GM12878 (cell line): Measurements from ENCODE around the gene C1orf174. TPM values are rescaled to one million over a fixed set of nuclear protein-coding genes. Genes with fewer than 3 reads are reported as not detected.

Source experiments
- ATAC-seq: fragments of 200-7000 bp; cut with Tn5 transposase; 3 replicates; pipeline ENCODE4 v1.9.1; 2020; ENCODE audit warnings: mild to moderate bottlenecking, moderate library complexity
- BruUV-seq: library from RNA; stranded (reverse); fragments of 400-500 nt; replicated peaks from 2 replicates; lab custom pipeline; 2021; lab: Mats Ljungman, UMichigan
- CTCF ChIA-PET: fragments of 300-600 bp; sonication (Branson Sonifier 250); formaldehyde crosslinking; extraction: SDS; loops from one replicate; lab custom pipeline; 2021; ENCODE audit warnings: inconsistent platforms; lab: Yijun Ruan, JAX
- POLR2A ChIA-PET: fragments of 350-600 bp; formaldehyde crosslinking; extraction: SDS; loops from one replicate; lab custom pipeline; 2021; ENCODE audit warnings: inconsistent platforms; lab: Charles Lee
- RAD21 ChIA-PET: fragments of 300-600 bp; sonication (Branson Sonifier 250); formaldehyde crosslinking; loops from one replicate; lab custom pipeline; 2023; ENCODE audit warnings: antibody characterized with exemption; ENCODE audit not compliant: unreplicated experiment; lab: Charles Lee
- SMC1A ChIA-PET: fragments of 300-600 bp; sonication (Branson Sonifier 250); formaldehyde crosslinking; loops from one replicate; lab custom pipeline; 2023; ENCODE audit not compliant: unreplicated experiment, uncharacterized antibody; lab: Charles Lee
- DNase-seq: peaks from one replicate; pipeline ENCODE4 v3.0.0-alpha.2; 2011; ENCODE audit warnings: low read depth, low spot score
- FAIRE-seq: peaks from 3 replicates; lab custom pipeline; 2011; peaks lifted over from hg19 to GRCh38; lab: Jason Lieb, UNC
- H2AFZ ChIP-seq: 2 replicates; pipeline ENCODE4 v1.6.0; 2011; ENCODE audit warnings: low read depth, low read length, control low read depth; ENCODE audit not compliant: control insufficient read depth
- H3K27ac ChIP-seq: 2 replicates; pipeline ENCODE4 v1.5.1; 2011; ENCODE audit warnings: control low read depth; ENCODE audit not compliant: control insufficient read depth, insufficient read depth
- H3K27me3 ChIP-seq, 2 experiments: replicated peaks in 1 of 2; 2 replicates each; pipeline versions ENCODE4 v1.6.0 to v1.6.1; 2011; ENCODE audit warnings: low read length in 1 of 2; ENCODE audit not compliant: control insufficient read depth in 2 of 2, insufficient read depth in 2 of 2
- H3K36me3 ChIP-seq, 2 experiments: 2 replicates each; pipeline ENCODE4 v1.5.1; 2011; ENCODE audit warnings: low read length in 1 of 2; ENCODE audit not compliant: control insufficient read depth in 2 of 2, insufficient read depth in 2 of 2
- H3K4me1 ChIP-seq: 2 replicates; pipeline ENCODE4 v1.6.1; 2011; ENCODE audit warnings: mild to moderate bottlenecking, low read length, moderate library complexity, mixed read lengths; ENCODE audit not compliant: control insufficient read depth, insufficient read depth
- H3K4me2 ChIP-seq: 2 replicates; pipeline ENCODE4 v1.6.0; 2011; ENCODE audit warnings: control low read depth; ENCODE audit not compliant: control insufficient read depth, insufficient read depth
- H3K4me3 ChIP-seq: fragments of 200-600 bp; sonication (generic); 2 replicates; pipeline ENCODE4 v1.5.1; 2016
- H3K79me2 ChIP-seq: 2 replicates; pipeline ENCODE4 v1.6.0; 2011; ENCODE audit warnings: low read length; ENCODE audit not compliant: control insufficient read depth, insufficient read depth
- H3K9ac ChIP-seq: 2 replicates; pipeline ENCODE4 v1.8.0; 2011; ENCODE audit warnings: low read length, control low read depth, mixed read lengths; ENCODE audit not compliant: control insufficient read depth, insufficient read depth
- H3K9me3 ChIP-seq: replicated peaks from 3 replicates; pipeline ENCODE4 v1.5.1; 2011; ENCODE audit warnings: mild to moderate bottlenecking, low read length; ENCODE audit not compliant: control insufficient read depth, insufficient read depth
- H4K20me1 ChIP-seq: 2 replicates; pipeline ENCODE4 v1.6.0; 2011; ENCODE audit not compliant: control insufficient read depth, insufficient read depth
- ATF7 ChIP-seq: fragments of 450-650 bp; IDR thresholded peaks from 2 replicates; pipeline ENCODE4 v1.6.1; 2016; ENCODE audit warnings: low read depth, mild to moderate bottlenecking
- CREM ChIP-seq: IDR thresholded peaks from 2 replicates; pipeline ENCODE4 v1.6.1; 2014; ENCODE audit warnings: antibody characterized with exemption, low read depth
- IKZF1 ChIP-seq: fragments of 450-650 bp; conservative IDR thresholded peaks from 2 replicates; pipeline ENCODE4 v1.6.1; 2017; ENCODE audit warnings: antibody characterized with exemption, mild to moderate bottlenecking
- MTA3 ChIP-seq: IDR thresholded peaks from 2 replicates; pipeline ENCODE4 v1.6.1; 2012; ENCODE audit warnings: low read length, inconsistent platforms, borderline replicate concordance
- SMC3 ChIP-seq: IDR thresholded peaks from 2 replicates; pipeline ENCODE4 v1.6.1; 2011; ENCODE audit warnings: low read length, improper control_type of control experiment, borderline replicate concordance
- WGBS: methylation state at CpG from one replicate; pipeline ENCODE4 v1.1.6; 2016; ENCODE audit warnings: low lambda C conversion rate; ENCODE audit not compliant: insufficient replicate concordance, insufficient coverage; ENCODE audit errors: missing lambda C conversion rate; 5-methylcytosine and 5-hydroxymethylcytosine counted together
- in situ Hi-C: fragments of 300-500 bp; cut with MboI; formaldehyde crosslinking; loops from 9 replicates; pipeline ENCODE4 v1.14.3; 2018; ENCODE audit warnings: mixed read lengths
- intact Hi-C: fragments of 100-400 bp; cut with micrococcal nuclease; formaldehyde crosslinking; loops from one replicate; pipeline ENCODE4 v1.14.2; 2022; ENCODE audit not compliant: unreplicated experiment
- polyA plus RNA-seq, 11 experiments: library from polyadenylated mRNA; depleted of rRNA in 4 of 11; unstranded in 6 of 11; stranded (reverse) in 5 of 11; fragments of >200 nt; fragmentation: Nextera tagmentation in 4 of 11; fragmentation: Illumina TruSeq in 1 of 11; extraction: Ambion mirVana in 4 of 11; extraction: Trizol in 1 of 11; gene quantifications; 1 replicate in 1 of 11; 2 replicates in 10 of 11; pipeline versions ENCODE4 v1.2.1 to v1.2.3, GENCODE V29; 2011 to 2016; ENCODE audit warnings: inconsistent platforms in 2 of 11, missing spikeins in 2 of 11, low read depth in 1 of 11
- total RNA-seq, 4 experiments: library from RNA; depleted of rRNA in 3 of 4; stranded (reverse); fragments of >200 nt in 3 of 4; fragmentation: Illumina TruSeq in 1 of 4; extraction: Trizol in 1 of 4; gene quantifications; 2 replicates each; pipeline versions ENCODE4 v1.2.1 to v1.2.3, GENCODE V29; 2013 to 2021
- TF ChIP-seq, protein P1 (sequence below): IDR thresholded peaks from 2 replicates; pipeline ENCODE4 v1.6.1; 2011; ENCODE audit warnings: low read depth, low read length, improper control_type of control experiment, borderline replicate concordance
- TF ChIP-seq, protein P2 (sequence below): IDR thresholded peaks from 2 replicates; pipeline ENCODE4 v1.6.1; 2012; ENCODE audit warnings: low read length, inconsistent platforms

C1orf174 gene
- total and polyA plus RNA-seq, 10 of the 15 experiments (the other 5 are each of a cell fraction or from before 2014, with no cell fraction given) = 17.5 to 35.4 (median 25.1) TPM

DNA sequence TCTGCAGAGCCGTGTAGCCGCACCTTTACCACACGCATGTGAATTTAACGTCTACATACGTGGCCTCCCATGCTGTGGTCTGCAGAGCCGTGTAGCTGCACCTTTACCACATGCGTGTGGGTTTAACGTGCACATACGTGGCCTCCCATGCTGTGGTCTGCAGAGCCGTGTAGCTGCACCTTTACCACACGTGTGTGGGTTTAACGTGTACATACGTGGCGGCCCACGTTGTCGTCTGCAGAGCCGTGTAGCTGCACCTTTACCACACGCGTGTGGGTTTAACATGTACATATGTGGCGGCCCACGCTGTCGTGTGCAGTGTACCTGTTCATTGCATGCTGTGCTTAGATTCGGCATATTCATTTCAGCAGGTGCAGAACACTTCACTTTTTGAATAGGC is 25.3 kb downstream of the C1orf174 start:
- no peak for ATAC-seq
- in situ Hi-C loops (no loop called here), intact Hi-C loops (no loop called here)
- Histone ChIP-seq H3K4me2 (no peak overlapping the region), H3K4me3 (no peak overlapping the region), H3K4me1 (no peaks in the 10 kb centered on the region), H3K36me3 (peaks cover 0 to 16% of the 10 kb centered on the region in 2 experiments; a peak in 3 of 4 replicates), H3K27me3 (no peaks in the 10 kb centered on the region), H3K9me3 (no peaks in the 10 kb centered on the region), H2AFZ (no peak overlapping the region), H3K9ac (no peak overlapping the region), H4K20me1 (no peaks in the 10 kb centered on the region), H3K27ac (no peak overlapping the region)
- POLR2A ChIA-PET = no interaction called here
- RAD21 ChIA-PET = no interaction called here
- SMC1A ChIA-PET = no interaction called here
- no peak for DNase-seq
- TF ChIP-seq MTA3 (no peak), IKZF1 (no peak), SMC3 (no peak), ATF7 (no peak), CREM (no peak)
- TF ChIP-seq, protein P1, sequence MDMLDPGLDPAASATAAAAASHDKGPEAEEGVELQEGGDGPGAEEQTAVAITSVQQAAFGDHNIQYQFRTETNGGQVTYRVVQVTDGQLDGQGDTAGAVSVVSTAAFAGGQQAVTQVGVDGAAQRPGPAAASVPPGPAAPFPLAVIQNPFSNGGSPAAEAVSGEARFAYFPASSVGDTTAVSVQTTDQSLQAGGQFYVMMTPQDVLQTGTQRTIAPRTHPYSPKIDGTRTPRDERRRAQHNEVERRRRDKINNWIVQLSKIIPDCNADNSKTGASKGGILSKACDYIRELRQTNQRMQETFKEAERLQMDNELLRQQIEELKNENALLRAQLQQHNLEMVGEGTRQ = no peak
- TF ChIP-seq, protein P2, sequence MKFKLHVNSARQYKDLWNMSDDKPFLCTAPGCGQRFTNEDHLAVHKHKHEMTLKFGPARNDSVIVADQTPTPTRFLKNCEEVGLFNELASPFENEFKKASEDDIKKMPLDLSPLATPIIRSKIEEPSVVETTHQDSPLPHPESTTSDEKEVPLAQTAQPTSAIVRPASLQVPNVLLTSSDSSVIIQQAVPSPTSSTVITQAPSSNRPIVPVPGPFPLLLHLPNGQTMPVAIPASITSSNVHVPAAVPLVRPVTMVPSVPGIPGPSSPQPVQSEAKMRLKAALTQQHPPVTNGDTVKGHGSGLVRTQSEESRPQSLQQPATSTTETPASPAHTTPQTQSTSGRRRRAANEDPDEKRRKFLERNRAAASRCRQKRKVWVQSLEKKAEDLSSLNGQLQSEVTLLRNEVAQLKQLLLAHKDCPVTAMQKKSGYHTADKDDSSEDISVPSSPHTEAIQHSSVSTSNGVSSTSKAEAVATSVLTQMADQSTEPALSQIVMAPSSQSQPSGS = no peak
- TF ChIP-seq, all 136 proteins: peak for 0
- H3K79me2 ChIP-seq = no peaks in the 10 kb centered on the region
- over 99% methylated on average over 23 of the region's 23 CpGs for WGBS
- BruUV-seq = no TSS peak
- FAIRE-seq = no peak
- CTCF ChIA-PET = no interaction called here
